Ascending aorta (tissue), 2 donors: ENCODE results near the gene CPPED1. TPM values are rescaled to one million over a fixed set of nuclear protein-coding genes. Genes with fewer than 3 reads are reported as not detected.

ENCODE experiments used
- DNase-seq, 2 donors: peaks; one replicate each; pipeline ENCODE4 v3.0.0-alpha.2; 2019; ENCODE audit warnings: low spot score in 2 of 2
- H3K27ac ChIP-seq, 2 donors: fragments of 200-600 bp; sonication (generic); one replicate each; pipeline ENCODE4 v1.5.1; 2016 to 2017; ENCODE audit warnings: mild to moderate bottlenecking in 1 of 2
- H3K27me3 ChIP-seq: fragments of 200-600 bp; sonication (generic); one replicate; pipeline ENCODE4 v1.5.1; 2017
- H3K36me3 ChIP-seq, 2 donors: fragments of 200-600 bp; sonication (generic); one replicate each; pipeline ENCODE4 v1.5.1; 2016
- H3K4me1 ChIP-seq, 2 donors: fragments of 200-600 bp; sonication (generic); one replicate each; pipeline ENCODE4 v1.5.1; 2016 to 2017; ENCODE audit warnings: mild to moderate bottlenecking in 1 of 2
- H3K4me3 ChIP-seq, 2 donors: fragments of 200-600 bp; sonication (generic); one replicate each; pipeline ENCODE4 v1.5.1; 2016 to 2017; ENCODE audit warnings: mild to moderate bottlenecking in 1 of 2
- H3K9me3 ChIP-seq, 2 donors: fragments of 200-600 bp; sonication (generic); one replicate each; pipeline ENCODE4 v1.5.1; 2016
- intact Hi-C: fragments of 100-400 bp; cut with DNase I; formaldehyde crosslinking; loops from one replicate; pipeline ENCODE4 v1.15.1; 2023
- total RNA-seq: library from RNA; depleted of rRNA; stranded (reverse); fragments of >200 nt; gene quantifications from one replicate; pipeline ENCODE4 v1.1.0, GENCODE V29; 2016
- TF ChIP-seq, protein P1 (sequence below), 3 experiments: fragments of 200-600 bp in 2 of 3; fragments of 450-650 bp in 1 of 3; sonication (generic) in 2 of 3; IDR thresholded peaks; one replicate each; pipeline ENCODE4 v1.5.1; 2016 to 2019; ENCODE audit warnings: antibody characterized with exemption in 3 of 3, mild to moderate bottlenecking in 1 of 3, moderate library complexity in 1 of 3

The CPPED1 gene
- total RNA-seq, 1 donor from 2014 or later, result 13.3 TPM

GRCh38 chr16:12688951-12689850 is 114.5 kb downstream of the CPPED1 start:
- Histone ChIP-seq H3K4me3 (no peak overlapping the region), H3K4me1 (no peaks in the 10 kb centered on the region), H3K27ac (no peak overlapping the region), H3K36me3 (peaks cover 0 to 7% of the 10 kb centered on the region in 2 donors), H3K27me3 (no peaks in the 10 kb centered on the region), H3K9me3 (no peaks in the 10 kb centered on the region)
- intact Hi-C loops, result no loop called here
- TF ChIP-seq, protein P1, sequence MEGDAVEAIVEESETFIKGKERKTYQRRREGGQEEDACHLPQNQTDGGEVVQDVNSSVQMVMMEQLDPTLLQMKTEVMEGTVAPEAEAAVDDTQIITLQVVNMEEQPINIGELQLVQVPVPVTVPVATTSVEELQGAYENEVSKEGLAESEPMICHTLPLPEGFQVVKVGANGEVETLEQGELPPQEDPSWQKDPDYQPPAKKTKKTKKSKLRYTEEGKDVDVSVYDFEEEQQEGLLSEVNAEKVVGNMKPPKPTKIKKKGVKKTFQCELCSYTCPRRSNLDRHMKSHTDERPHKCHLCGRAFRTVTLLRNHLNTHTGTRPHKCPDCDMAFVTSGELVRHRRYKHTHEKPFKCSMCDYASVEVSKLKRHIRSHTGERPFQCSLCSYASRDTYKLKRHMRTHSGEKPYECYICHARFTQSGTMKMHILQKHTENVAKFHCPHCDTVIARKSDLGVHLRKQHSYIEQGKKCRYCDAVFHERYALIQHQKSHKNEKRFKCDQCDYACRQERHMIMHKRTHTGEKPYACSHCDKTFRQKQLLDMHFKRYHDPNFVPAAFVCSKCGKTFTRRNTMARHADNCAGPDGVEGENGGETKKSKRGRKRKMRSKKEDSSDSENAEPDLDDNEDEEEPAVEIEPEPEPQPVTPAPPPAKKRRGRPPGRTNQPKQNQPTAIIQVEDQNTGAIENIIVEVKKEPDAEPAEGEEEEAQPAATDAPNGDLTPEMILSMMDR (IDR thresholded peaks at IDR 0.05), result no peak
- DNase-seq, result no peak

DNA sequence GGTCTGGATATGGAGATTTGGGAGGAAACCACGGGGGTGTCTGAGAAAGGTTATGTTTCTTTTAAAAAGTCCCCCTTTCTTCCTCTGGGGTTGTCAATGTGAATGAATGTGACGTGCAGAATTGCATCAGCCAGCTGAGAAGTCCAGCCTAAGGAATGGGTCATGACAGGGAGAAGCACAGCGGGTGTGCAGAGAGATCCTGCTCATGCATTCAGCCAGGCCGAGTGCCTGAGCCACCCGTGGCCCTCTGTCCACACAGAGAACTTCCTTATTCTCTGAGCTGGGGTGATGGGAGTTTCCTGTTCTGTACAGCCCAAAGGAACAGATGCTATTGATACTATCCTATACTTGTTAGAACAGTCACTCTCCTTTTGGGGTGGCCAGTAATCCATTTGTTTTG is 117.9 kb downstream of the CPPED1 start:
- Histone ChIP-seq H3K4me1 (no peaks in the 10 kb centered on the region), H3K27ac (no peak overlapping the region), H3K4me3 (no peak overlapping the region), H3K27me3 (no peaks in the 10 kb centered on the region), H3K9me3 (no peaks in the 10 kb centered on the region), H3K36me3 (no peaks in the 10 kb centered on the region)
- TF ChIP-seq, protein P1 (IDR thresholded peaks at IDR 0.05), result no peak
- no peak for DNase-seq
- intact Hi-C loops, result no loop called here

GRCh38 chr16:12682432-12683165 is 121.1 kb downstream of the CPPED1 start:
- Histone ChIP-seq H3K4me3 (no peak overlapping the region), H3K27ac (no peak overlapping the region), H3K9me3 (peaks cover 0 to 7% of the 10 kb centered on the region in 2 donors), H3K4me1 (no peaks in the 10 kb centered on the region), H3K27me3 (no peaks in the 10 kb centered on the region), H3K36me3 (no peaks in the 10 kb centered on the region)
- intact Hi-C loops, result no loop called here
- TF ChIP-seq, protein P1 (IDR thresholded peaks at IDR 0.05), result no peak
- DNase-seq, result no peak

- H3K4me1 ChIP-seq, result no peaks in the 10 kb centered on the region
- TF ChIP-seq, protein P1 (IDR thresholded peaks at IDR 0.05), result no peak
- no peaks in the 10 kb centered on the region for H3K27me3 ChIP-seq
- H3K9me3 ChIP-seq, result peaks cover 0 to 7% of the 10 kb centered on the region in 2 donors
- DNase-seq, result no peak
- H3K36me3 ChIP-seq, result no peaks in the 10 kb centered on the region
- H3K4me3 ChIP-seq, result no peak overlapping the region
- no peak overlapping the region for H3K27ac ChIP-seq
- intact Hi-C loops, result no loop called here
Observed at GRCh38 chr16:12681653-12682052, 122.0 kb downstream of the CPPED1 start.

DNA sequence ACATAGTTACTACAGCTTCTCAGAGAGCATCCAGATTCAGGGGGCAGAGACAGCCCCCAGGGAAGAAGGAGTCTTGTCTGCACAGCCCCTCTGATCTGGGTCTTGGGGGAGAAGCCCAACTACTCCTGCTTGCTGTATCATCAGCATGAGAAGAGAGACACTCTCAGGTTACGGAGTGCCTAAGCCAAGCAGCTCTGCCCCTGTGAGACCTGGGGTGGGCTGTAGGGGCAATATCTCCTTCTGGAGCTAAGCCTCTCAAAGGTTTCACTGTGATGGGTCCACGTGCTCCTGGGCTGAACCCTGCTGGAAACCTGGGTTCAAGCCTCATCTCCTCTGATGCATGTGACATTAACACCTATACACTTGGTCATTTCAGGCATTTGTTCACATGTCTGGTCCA is 123.2 kb downstream of the CPPED1 start:
- no peak for DNase-seq
- Histone ChIP-seq H3K27ac (no peak overlapping the region), H3K4me3 (no peak overlapping the region), H3K9me3 (peaks cover 0 to 7% of the 10 kb centered on the region in 2 donors), H3K4me1 (no peaks in the 10 kb centered on the region), H3K36me3 (no peaks in the 10 kb centered on the region), H3K27me3 (no peaks in the 10 kb centered on the region)
- intact Hi-C loops, result no loop called here
- TF ChIP-seq, protein P1 (IDR thresholded peaks at IDR 0.05), result no peak
